Measurements from ENCODE around the gene CYB561D1.

CYB561D1 gene

DNA sequence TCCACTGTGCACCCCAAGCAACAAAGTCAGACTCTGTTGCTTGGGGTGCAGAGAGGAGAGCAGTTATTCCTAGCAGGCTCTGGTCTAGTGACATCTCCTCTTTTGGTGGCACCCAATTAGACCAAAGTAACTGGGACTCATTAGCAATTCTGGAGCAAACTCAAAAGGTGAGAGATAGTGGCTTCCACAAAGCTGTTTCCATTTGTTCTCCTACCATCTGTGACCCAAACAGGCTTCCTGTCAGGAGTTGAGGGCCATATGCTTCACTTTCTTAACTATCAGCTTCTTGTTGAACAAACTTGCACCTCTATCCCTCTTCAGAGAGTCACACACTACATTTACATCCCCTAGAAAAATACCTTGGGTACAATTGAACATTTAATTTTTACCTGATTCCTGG, 11.7 kb upstream of the CYB561D1 start:
- DNase-seq, result no peak

DNA sequence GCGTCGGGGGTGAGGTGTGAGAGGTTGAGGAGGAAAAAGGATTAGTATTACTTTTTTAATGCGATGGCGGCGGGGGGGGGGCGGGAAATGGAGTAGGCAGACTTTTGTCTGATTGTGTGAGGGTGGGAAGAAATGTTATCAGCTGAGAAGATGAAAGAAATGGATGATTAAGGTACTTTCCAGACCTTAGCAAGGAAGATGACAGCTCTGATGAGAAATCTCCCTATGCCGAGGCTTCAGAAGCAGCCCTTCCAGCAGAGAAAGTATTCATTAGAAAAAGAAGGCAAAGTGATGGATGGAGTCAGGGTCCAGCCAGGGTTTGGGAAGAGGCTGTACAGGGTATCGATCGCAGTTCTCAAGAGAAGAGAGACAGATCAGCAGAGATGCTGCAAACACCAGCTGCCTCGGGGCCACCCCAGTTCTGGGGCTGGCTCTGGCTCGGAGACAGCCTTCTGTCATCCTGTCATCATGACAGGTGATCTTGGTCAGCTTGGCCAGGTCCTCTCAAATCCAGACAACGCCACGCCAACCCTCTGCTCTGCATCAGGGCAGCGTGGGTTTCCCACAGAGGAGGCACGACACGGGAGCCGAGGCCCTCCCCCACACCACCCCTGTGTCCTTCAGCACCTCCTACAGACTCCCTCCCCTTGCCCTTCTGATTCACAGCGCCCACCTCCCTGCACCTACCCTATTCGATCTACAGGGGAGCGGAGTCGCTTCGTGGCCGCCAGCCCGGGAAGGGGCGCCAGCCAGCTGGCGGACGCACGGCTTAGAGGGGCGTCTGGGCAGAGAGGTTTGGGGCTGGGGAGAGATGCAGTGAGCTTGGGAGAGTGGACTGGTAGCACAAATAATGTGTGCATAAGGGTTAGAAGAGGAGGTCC, 10.9 kb upstream of the CYB561D1 start:
- no peak for DNase-seq

DNA sequence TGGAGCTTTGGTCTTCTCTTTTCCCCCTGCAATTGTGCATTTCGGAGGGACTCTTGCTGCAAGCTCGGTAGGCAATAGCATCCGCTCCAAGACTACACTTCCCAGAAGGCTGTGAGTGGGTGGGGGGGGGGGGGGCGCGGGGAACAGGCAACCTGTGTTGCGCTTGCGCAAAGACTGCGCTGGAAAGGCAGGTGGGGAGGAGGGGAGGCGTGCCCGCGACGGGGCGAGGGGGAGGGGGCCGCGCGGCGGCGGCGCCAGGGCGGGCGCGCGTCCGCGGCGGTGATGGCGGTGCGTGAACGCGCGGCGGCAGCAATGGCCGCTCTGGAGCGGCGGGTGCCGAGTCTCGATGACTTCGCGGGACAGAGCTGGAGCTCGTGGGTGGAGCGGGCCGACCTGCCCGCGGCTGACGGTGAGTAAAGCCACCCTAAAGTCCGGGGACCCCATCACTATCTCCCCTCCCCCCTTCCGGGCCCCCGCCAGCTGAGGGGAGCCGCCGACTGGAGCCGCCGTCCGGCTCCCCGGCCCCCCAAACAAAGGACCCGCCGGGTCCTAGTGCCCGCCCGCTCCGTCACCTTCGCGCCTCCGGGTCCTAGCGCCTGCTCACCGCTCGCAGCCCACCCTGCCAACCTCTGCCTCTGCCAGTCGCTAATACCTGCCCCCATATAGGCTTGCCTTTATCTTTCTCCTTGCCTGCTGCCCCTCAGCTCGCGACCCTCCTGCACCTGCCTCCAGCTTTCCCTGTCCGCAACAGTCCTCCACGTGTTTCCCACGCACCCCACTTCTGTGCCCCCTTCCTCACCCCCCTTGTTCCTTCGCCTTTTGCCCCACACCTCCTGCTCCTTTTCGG, 10.0 kb upstream of the CYB561D1 start, which contains the start of gene ATXN7L2:
Gene ATXN7L2, plus strand, starts transcription at position 234 of the 847 bp plus-strand sequence. Its CDS starts 49 bp downstream, at position 283.
- DNase-seq, result peak; percentile 90

DNA sequence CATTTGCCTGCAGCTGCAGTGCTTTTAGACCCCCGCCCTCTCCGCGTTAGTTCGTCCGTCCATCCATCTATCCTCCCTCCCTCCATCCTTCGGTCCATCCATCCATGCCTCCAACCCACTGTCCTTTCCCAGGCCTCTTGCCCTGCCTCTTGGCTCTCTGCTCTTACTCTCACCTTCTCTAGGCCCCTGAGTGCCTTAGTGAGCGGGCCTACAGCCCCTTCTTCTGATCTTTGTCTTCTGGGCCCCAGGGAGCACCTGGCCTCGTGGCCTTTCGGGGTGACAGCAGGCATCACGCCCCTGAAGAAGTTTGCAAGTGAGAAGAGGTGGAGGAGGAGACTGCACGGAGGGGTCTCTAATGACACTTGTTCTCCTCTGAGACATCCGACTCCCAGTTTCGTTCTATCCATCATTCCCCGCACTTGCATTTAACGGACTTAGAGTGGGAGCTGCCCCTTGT, 9.3 kb upstream of the CYB561D1 start:
- DNase-seq, result no peak

DNA sequence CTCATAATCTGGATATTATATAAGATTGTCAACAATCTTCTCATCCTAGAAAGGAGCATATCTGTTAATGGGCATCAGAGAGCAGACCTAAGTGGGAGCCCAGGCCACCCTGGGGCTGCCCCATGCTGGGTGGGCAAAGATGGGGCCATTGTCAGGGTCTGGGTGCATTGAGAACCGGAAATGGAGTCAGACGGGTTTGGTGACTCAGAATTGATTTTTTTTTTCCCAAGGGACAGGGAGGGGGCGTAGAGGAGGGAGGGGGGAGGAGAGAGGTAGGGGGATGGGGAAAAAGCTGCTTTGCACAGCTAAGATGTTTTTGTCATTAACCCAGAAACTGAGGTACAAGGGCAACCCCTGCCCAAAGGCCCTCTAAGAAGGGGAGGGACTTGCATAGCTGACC, 8.9 kb upstream of the CYB561D1 start:
- no peak for DNase-seq

DNA sequence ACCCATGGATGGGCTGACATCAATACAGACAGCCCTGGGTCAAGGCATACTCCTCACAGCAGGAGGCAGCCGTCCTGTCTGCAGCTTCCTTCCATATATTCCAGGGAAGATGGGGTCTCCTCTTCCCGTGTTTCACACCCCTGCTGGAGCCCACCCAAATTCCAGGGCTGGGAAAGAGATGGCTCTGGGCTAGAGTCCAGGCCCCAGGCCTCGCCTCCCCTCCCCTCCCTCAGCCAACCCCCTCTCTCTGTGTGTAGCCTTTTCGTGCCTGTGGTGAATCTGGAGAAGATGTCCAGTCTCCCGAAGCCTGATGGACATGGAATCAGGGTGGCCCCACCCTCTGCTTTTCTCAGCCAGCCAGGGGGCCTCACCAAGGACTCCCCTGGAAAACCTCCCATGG, 6.6 kb upstream of the CYB561D1 start:
- DNase-seq, result no peak

DNA sequence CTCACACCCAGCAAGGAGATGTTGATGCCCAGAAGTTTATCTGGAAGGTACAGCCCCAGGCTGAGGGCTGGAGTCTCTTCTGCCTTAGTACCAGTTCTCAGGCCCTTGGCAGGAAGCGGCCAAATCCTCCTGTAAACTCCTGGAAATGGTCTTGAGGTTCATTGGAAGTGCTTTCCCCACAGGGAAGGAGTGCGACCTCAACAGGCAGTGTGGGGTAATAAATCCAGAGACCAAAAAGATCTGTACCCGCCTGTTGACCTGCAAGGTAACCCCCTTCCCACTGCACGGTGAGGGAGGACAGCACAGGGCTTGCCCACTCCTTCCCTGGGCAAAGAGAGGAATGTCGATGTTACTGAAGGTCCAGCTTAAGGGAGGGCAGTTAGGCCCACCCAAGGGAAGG, 5.7 kb upstream of the CYB561D1 start:
- no peak for DNase-seq

DNA sequence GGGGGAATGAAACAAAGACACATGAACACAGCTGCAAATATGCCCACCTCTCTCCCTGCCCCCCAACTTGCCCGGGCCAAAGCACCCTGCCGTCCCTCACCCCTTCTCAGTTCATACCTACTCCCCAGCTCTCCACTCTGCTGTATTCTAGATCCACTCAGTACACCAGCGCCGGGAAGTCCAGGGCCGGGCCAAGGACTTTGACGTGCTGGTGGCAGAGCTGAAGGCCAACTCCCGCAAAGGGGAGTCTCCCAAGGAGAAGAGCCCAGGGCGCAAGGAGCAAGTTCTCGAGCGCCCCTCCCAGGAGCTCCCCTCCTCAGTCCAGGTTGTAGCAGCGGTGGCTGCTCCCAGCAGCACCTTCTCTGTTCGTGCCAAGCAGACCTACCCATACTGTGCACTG, 5.2 kb upstream of the CYB561D1 start:
- no peak for DNase-seq

DNA sequence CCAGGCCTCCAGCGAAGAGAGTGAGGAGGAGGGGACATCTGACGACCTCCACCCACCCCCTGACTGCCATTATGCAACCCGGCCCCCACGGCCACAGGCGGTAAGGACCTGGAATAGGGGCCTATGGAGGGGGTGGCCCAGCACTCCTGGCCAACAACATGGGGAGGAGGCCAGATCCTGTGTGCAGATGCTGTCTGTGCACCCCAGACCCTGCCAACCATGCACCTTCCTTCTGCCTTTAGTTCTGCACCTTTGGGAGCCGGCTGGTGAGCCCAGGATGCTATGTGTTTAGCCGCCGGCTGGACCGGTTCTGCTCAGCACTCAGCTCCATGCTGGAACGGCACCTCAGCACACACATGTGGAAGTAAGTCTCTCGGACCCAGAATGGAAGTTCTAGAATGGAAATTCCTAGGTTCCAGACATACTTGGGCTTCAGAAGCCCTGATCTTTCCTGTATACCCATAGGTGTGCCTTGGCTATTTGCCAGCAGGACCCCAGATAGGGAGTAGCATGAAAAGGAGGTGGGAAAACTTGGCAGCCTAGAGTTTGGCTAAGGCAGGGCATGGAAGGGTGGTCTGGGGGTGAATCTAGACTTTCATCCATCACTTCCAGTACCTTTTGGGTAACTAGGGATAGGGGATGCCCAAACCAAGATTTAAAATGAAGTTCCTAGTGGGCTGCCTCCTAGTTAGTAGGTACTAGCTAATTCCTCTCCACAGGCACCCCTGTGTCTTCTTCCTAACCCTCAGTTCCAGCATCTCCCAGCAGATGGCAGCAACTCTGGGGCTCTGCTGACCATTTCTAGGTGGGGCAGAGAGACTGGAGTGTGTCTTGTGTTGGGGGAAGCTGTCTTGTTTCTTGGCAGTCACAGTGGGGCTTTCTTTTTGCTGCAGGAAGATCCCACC, 3.6 kb upstream of the CYB561D1 start:
- DNase-seq, result peak; percentile 84

DNA sequence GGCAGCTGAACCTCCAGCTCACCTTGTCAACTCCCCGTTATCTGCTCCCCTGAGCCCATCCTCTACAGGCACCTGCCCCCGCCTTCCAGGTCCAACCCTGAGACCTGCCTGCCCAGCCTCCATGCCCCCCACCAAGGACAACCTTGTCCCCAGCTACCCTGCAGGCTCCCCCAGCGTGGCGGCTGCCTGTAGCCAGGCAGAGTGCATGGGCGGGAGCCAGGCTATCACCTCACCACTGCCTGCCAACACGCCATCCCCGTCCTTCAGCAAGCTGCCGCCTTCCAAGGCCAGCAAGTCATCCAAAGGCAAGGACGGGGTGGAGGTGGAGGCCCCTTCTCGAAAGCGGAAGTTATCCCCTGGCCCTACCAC, 3.0 kb upstream of the CYB561D1 start:
- DNase-seq, result no peak

DNA sequence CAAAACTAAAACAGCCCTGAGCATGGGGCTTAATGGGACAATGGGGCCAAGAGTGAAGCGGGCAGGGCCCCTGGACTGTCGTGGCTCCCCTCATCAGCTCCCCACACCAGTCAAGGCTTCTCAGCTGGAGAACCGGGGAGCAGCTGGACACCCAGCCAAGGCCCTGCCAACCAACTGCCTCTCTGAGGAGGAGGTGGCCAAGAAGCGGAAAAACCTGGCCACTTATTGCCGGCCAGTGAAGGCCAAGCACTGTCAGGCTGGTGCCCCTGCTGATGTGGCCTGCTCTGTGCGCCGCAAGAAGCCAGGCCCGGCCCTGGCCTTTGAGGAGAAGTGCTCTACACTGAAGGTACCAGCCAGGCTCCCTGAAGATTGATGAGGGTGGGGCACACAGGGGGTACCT, 2.5 kb upstream of the CYB561D1 start:
- no peak for DNase-seq

DNA sequence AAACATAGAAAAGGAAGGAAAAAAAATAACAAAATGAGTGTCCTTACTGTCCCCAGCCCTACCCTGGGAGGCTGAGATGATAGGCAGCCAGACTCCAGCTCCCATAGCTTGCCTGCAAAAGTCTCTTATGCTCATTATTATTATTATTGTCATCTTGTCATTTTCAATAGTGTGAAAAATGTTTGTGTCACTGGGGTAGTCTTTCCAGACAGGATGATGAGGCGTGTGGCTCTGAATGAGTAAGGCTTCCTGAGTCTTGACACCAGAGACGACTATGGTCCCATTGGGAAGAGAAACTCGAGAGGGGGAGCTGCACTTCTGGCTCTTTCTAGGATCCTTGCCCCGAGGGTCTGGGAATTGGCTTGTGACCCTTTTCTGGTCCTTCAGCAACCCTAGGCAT, 1.1 kb upstream of the CYB561D1 start:
- no peak for DNase-seq

DNA sequence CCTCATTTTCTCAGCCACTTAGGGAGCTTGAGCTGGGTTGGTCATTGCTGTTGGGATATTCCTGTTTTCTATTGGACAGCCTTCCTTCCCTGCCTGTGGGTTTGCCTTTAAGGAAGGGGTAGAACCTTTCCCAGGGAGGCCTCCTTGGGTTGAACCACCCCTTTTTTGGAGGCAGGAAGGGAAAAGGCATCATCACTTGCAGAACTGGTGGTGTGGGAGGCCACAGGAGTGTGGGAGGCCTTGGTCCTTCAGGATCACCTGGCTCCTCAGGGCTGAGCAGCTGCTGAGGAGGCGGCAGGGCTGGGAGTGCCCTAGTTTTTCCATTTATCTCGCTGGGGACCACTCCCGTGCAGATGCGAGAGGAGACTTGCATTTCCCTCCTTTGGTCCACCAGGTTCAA, 667 bp upstream of the CYB561D1 start:
- no peak for DNase-seq

DNA sequence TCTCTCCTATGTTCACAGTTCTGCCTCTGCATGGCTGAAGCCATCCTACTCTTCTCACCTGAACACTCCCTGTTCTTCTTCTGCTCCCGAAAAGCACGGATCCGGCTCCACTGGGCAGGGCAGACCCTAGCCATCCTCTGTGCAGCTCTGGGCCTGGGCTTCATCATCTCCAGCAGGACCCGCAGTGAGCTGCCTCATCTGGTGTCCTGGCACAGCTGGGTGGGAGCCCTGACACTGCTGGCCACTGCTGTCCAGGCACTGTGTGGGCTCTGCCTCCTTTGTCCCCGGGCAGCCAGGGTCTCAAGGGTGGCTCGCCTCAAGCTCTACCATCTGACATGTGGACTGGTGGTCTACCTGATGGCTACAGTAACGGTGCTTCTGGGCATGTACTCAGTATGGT, 1.8 kb downstream of the CYB561D1 start:
- DNase-seq, result no peak

DNA sequence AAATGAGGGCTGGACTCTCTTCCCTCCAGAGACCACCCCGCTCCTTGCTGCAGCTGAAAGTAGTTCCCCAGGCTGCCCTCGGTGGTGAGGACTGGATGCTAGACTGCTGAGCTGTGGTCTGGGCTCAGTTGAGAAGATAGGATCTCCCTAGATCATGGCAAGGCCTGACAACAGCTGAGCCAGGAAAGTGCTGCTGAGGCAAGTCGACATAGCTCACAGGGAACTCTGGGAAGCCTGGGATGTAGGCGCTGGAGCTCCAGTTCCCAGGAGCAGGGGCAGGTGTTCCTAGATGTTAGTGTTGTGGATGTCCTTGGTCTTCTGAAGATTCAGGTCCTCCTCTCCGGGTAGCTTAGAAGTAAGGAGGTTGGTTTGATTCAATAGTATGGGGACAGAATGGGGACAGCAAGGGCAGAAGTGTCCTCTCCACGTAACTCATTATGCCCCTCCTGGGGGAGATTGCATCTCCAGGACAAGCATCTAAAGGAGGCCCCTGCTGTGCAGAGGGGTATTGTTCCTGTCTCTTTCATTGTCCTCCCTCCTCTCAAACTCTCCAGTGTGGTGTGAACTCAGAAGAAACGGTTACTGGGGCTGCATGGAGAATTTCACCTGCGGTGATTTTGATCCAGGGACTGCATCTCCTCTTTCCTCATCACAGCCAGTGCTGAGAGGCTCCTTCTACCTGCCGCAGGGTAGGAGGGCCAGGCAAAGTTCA, 3.7 kb downstream of the CYB561D1 start:
- no peak for DNase-seq

DNA sequence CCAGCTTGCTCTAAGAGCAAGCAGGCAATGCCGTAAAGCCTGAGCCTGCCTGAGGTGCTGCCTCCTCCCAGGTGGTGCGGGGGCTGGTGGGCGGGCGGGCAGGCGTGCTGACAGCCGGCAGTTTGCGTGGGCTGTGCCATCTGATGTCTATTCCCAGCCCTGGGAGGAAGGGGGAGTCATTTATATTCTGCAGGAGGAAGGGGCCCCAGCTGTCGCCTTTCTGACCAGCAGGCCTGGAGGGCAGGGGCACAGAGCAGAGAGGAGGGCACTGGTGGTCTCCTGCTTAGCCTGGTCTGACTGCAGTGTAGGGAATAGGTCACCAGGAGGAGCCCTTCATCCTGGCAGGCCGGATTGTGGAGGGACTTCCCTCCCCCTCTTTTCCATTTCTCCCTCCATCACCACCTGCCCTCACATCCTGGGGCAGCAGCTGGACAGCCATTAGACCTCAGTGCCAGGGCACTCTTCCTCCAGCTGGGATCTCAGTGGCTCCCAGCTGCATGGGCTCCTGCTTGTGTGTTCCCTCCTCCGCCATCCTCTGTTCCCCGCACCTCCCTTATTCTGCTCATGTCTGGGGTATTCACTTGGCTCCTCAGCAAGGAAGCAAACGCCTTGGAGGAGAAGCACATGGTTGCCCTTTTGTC, 4.4 kb downstream of the CYB561D1 start:
- peak; percentile 60 for DNase-seq

DNA sequence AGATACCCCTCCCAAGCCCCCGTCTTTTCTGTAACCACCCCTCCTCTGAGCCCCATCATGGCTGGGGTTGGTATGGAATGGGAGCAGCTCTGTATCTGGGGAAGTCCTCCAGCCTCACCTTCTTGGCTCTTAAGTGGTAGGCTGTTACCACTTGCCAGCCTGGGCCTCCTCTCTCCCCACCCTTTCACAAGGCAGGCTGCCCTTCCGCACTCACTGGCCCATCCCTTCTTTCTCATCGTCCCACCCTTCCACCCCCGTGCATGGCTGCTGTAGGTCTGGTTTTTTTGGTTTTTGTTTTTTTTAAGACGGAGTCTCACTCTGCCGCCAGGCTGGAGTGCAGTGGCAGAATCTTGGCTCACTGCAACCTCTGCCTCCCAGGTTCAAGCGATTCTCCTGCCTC, 5.2 kb downstream of the CYB561D1 start:
- no peak for DNase-seq

DNA sequence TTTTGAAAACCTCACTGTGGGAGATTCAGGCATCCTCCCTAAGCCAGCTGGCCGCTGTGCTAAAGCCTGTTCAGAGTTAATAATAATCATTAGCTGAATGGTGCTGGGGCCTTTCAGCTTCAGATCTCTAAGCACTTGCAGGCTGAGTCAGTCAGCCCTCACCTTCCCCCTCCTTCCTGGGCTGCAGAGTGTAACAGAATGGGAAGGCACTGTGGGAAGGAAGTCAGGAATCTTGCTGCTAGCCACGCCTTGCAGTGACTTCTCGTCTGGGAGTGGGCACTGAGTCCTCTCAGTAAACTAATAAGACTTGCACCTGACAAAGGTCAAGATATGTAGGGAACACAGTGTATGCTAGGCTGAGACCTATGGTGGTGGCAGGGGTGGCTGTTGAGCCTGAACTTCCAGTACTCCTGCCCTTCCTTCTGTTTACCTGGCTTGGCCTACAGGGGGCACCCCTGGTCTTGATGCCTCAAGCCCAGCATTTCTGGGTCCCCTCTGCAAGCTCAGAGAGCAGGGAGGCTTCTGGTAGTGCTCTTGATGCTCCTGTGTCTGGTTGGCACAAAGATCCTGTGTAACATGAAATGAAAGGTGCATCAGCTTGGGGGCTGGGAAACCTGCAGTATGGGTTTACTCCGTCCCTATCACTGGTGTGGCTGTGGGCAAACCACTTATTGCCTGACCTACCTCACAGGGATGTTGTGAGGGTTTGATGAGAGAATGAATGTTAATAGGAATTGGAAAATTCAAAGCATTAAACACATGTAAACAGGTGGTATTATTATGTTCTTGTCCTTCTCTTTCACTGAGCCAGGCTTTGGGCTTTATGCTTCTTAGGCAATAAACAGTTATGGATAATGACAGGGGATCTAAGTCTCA, 6.0 kb downstream of the CYB561D1 start:
- DNase-seq, result peak; percentile 82

DNA sequence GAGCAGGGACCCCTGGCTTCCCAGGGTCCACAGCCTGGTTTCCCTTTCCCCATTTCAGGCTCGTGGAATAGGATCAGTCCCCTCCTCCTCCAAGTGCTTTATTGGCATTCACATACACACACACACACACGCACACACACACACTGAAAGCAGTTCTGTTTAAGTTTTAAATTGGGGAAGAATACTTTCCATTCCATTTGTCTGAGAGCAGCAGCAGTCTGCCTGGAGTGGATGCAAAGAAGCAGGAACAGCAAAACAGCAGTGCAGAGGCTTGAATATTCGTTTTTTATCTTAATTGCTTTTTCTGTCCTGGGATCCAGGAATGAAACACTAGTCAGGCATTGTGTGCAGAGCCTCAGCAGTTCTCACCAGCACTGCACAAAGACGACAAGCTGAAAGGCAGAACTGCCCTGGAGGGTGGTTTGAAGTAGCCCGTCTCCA, 7.1 kb downstream of the CYB561D1 start:
- no peak for DNase-seq

DNA sequence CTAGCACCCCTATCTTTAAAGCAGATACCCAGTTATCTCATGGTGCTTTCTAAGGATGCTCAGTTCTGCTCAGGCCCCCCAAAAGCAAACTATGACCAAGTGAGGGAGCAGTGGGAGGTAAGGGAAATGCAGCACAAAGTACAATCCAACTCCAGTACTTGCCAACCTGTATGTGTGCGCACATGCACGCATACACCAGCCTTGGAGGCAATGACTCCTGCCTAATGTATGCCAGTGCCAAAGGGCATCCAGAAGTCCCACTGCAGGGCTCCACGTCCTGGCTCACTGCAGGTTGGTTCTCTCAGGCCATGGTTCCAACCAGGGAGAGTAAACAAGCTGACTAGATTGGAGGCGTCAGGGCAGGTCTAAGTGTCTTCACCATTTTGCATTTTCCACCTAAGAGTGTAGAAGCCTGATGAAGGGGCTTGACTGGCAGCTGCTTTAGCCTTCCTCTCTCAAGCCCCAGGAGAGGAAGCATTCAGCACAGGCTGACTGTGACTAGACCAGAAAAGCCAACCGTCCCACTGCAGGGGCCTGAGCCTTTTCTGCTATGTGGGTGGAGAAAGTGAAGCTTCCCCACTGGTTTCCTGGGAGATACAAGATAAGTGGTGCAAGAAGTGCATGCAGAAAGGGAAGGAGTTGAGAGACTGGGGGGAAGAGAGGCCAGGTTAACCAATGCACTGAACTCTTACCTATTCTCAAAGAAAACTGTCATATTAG, 7.9 kb downstream of the CYB561D1 start:
- DNase-seq, result no peak
